CD4-positive, CD25-positive, alpha-beta regulatory T cell (primary cell): ENCODE measurements around the gene FAM118B. TPM values are rescaled to one million over a fixed set of nuclear protein-coding genes. Genes with fewer than 3 reads are reported as not detected.

Source experiments
- ATAC-seq, 2 donors: fragments of 150-1000 bp; cut with Tn5 transposase; one replicate each; pipeline ENCODE4 v1.10.0; 2021; ENCODE audit warnings: low read depth in 2 of 2, moderate number of reproducible peaks in 2 of 2, moderate library complexity in 1 of 2
- DNase-seq, 3 donors: peaks; one replicate each; pipeline versions ENCODE4 v3.0.0 to v3.0.0-alpha.2; 2012 to 2022; ENCODE audit warnings: mixed read lengths in 1 of 3
- H3K27ac ChIP-seq: one replicate; pipeline ENCODE4 v1.7.0; 2013; ENCODE audit warnings: mild to moderate bottlenecking, low read length; ENCODE audit not compliant: insufficient read depth, poor library complexity, severe bottlenecking
- H3K27me3 ChIP-seq: one replicate; pipeline ENCODE4 v1.7.0; 2013; ENCODE audit warnings: low read length; ENCODE audit not compliant: control insufficient read depth, insufficient read depth
- H3K36me3 ChIP-seq: one replicate; pipeline ENCODE4 v1.7.0; 2013; ENCODE audit warnings: mild to moderate bottlenecking, low read length, moderate library complexity; ENCODE audit not compliant: control insufficient read depth, insufficient read depth
- H3K4me1 ChIP-seq: 2 replicates; pipeline ENCODE4 v1.7.0; 2013; ENCODE audit warnings: mild to moderate bottlenecking, low read length; ENCODE audit not compliant: insufficient read depth, control insufficient read depth, poor library complexity, severe bottlenecking
- H3K4me3 ChIP-seq: one replicate; pipeline ENCODE4 v1.7.0; 2013; ENCODE audit warnings: low read depth, mild to moderate bottlenecking, low read length, moderate library complexity
- H3K9me3 ChIP-seq, 2 experiments: 1 replicate in 1 of 2; 2 replicates in 1 of 2; pipeline ENCODE4 v1.7.0; 2013; ENCODE audit warnings: low read length in 2 of 2, mild to moderate bottlenecking in 1 of 2, moderate library complexity in 1 of 2; ENCODE audit not compliant: control insufficient read depth in 2 of 2
- H3K27ac Mint-ChIP-seq, 3 donors: one replicate each; pipeline ENCODE4 v1.8.0; 2020 to 2022; ENCODE audit warnings: mild to moderate bottlenecking in 3 of 3, mixed read lengths in 3 of 3, moderate library complexity in 2 of 3
- H3K27me3 Mint-ChIP-seq: one replicate; pipeline ENCODE4 v1.8.0; 2022; ENCODE audit warnings: mild to moderate bottlenecking, mixed read lengths
- H3K36me3 Mint-ChIP-seq: one replicate; pipeline ENCODE4 v1.8.0; 2020; ENCODE audit warnings: mixed read lengths
- H3K4me1 Mint-ChIP-seq, 4 donors: one replicate each; pipeline ENCODE4 v1.8.0; 2020 to 2022; ENCODE audit warnings: mixed read lengths in 4 of 4, mild to moderate bottlenecking in 1 of 4
- H3K4me3 Mint-ChIP-seq, 4 donors: one replicate each; pipeline ENCODE4 v1.8.0; 2020 to 2022; ENCODE audit warnings: mild to moderate bottlenecking in 4 of 4, mixed read lengths in 4 of 4, moderate library complexity in 3 of 4
- H3K9me3 Mint-ChIP-seq, 7 donors: one replicate each; pipeline ENCODE4 v1.8.0; 2020 to 2022; ENCODE audit warnings: mixed read lengths in 7 of 7, mild to moderate bottlenecking in 3 of 7, moderate library complexity in 2 of 7
- polyA plus RNA-seq, 4 donors: library from polyadenylated mRNA; unstranded; fragments of 300-500 nt; fragmentation: Illumina TruSeq; gene quantifications; one replicate each; pipeline ENCODE4 v1.2.3, GENCODE V29; 2021
- total RNA-seq: library from RNA; stranded (reverse); gene quantifications from one replicate; pipeline ENCODE4 v1.2.3, GENCODE V29; 2022

Gene FAM118B
- total and polyA plus RNA-seq, 5 donors from 2014 or later, result 4.4 to 17.0 (median 16.7) TPM

DNA sequence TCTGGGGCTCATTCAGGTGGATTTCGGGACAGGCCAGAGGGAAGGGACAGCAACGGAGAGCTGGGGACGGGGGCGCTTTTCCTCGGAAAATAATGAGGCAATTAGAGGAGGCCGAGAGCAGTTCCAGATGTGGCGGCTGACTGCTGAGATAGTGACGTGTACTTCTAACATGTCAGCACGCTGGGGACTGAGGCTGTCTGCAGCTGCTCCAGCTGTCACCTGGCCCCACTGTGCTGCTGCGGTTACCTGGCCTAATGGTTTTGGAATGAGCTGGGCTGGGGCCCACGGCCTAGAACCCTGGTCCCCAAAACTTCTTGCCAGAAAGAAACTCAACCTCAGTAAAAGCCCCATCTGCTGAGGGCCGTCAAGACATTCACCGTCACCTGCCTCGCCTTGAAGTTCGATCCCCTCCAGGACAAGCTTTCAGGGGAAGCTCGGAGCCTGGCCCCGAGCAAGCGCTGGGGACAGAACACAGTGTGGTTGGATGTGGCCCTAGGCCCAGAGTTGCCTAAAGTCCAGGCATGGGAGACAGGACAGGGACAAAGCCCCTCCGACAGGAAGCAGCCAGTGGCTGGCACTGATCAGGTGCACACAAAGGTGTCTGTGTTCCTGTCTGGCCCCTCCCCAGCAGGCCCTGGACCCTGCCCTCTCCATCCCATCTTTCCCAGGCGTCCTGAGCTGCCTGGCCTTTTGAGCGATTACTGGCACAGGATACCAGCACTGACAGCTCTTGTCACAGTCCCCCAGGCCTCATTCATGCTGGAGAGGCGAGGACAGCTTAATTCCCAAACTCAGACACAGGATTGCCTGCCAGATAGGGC lies 22.3 kb upstream of the FAM118B start:
- H3K36me3 Mint-ChIP-seq, result peaks cover 22% of the 10 kb centered on the region

GRCh38 chr11:126190792-126191191 lies 20.8 kb upstream of the FAM118B start:
- H3K4me3 ChIP-seq, result no peak overlapping the region
- peaks cover 17% of the 10 kb centered on the region for H3K36me3 ChIP-seq
- H3K4me1 ChIP-seq, result no peaks in the 10 kb centered on the region
- H3K4me1 Mint-ChIP-seq, result peaks cover 0 to 7% (median 2%) of the 10 kb centered on the region in 4 donors
- H3K36me3 Mint-ChIP-seq, result peaks cover 24% of the 10 kb centered on the region
- H3K9me3 ChIP-seq, result no peaks in the 10 kb centered on the region
- no peak for ATAC-seq
- no peak for DNase-seq
- H3K27me3 Mint-ChIP-seq, result no peaks in the 10 kb centered on the region
- no peak overlapping the region for H3K27ac Mint-ChIP-seq
- no peaks in the 10 kb centered on the region for H3K27me3 ChIP-seq
- H3K9me3 Mint-ChIP-seq, result no peaks in the 10 kb centered on the region
- no peak overlapping the region for H3K4me3 Mint-ChIP-seq
- no peak overlapping the region for H3K27ac ChIP-seq

More for the DNA sequence above, 22.3 kb upstream of the FAM118B start:
- no peak overlapping the region for H3K4me3 Mint-ChIP-seq
- Histone ChIP-seq H3K27ac (no peak overlapping the region), H3K4me3 (no peak overlapping the region), H3K36me3 (peaks cover 16% of the 10 kb centered on the region), H3K4me1 (no peaks in the 10 kb centered on the region), H3K9me3 (no peaks in the 10 kb centered on the region), H3K27me3 (no peaks in the 10 kb centered on the region)
- peaks cover 0 to 7% (median 2%) of the 10 kb centered on the region in 4 donors for H3K4me1 Mint-ChIP-seq
- no peaks in the 10 kb centered on the region for H3K27me3 Mint-ChIP-seq
- DNase-seq, result no peak
- ATAC-seq, result no peak
- H3K9me3 Mint-ChIP-seq, result no peaks in the 10 kb centered on the region
- H3K27ac Mint-ChIP-seq, result peak overlapping the region in 1 of 3 donors; percentile 36

DNA sequence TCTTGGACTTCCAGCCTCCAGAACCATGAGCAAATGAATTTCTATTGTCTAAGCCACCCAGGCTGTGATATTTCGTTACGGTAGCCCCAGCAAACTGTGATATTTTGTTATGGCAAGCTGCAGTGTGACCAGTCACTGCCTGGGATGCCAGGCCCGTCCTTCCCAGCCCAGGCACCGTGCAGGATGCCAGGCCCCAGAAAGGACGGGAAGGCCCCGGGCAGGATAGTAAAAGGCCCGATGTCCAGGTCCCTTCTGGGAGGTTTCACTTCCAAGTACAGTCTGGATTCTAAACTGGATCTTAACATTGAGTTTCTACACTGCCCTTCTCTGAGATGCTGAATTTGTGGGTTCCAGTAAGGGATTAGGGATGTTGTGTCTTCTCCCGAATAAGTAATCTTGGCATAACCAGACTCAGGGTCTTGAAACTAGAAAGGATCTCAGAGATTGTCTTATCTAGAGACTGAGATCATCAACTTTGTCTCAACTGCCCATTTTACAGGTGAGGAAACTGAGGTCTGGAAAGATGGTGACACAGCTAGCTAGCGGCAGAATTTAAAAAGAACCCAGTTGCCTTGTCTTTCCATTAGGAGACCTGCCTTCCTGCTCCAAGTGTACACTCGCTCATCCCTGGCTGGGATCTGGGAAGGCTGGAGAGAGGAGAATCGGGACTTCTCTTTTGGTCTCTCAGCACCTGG lies 20.1 kb upstream of the FAM118B start:
- no peak overlapping the region for H3K4me3 ChIP-seq
- peaks cover 23% of the 10 kb centered on the region for H3K36me3 ChIP-seq
- Mint-ChIP-seq H3K36me3 (peaks cover 30% of the 10 kb centered on the region), H3K27ac (peak overlapping the region in 2 of 3 donors; percentile 41 to 91), H3K27me3 (no peaks in the 10 kb centered on the region), H3K4me3 (no peak overlapping the region), H3K9me3 (no peaks in the 10 kb centered on the region), H3K4me1 (peaks cover 0 to 7% (median 2%) of the 10 kb centered on the region in 4 donors)
- no peak for DNase-seq
- H3K27me3 ChIP-seq, result no peaks in the 10 kb centered on the region
- no peaks in the 10 kb centered on the region for H3K4me1 ChIP-seq
- no peaks in the 10 kb centered on the region for H3K9me3 ChIP-seq
- no peak overlapping the region for H3K27ac ChIP-seq
- ATAC-seq, result no peak

DNA sequence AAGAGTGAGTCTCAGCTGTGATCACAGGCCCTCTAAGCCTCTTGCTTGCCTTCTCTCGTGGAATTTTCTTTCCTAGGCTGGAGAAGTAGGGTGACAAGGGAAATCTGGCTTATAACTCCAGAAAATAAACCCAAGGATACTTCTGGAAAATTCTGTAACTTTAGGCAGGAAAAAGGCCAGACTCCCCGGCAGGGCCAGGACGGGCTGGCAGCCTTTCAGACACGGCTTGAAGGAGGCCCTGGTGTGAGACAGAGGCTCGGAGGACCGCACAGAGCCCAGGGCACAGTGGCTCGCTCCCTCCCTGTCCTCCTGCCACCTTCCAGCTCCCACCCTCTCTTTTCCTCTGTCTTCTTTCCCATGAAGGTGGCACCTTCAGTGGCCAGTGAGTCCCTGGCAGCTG lies 19.2 kb upstream of the FAM118B start:
- H3K4me1 Mint-ChIP-seq, result peaks cover 0 to 7% (median 1%) of the 10 kb centered on the region in 4 donors
- peaks cover 31% of the 10 kb centered on the region for H3K36me3 ChIP-seq
- peaks cover 33% of the 10 kb centered on the region for H3K36me3 Mint-ChIP-seq
- H3K9me3 Mint-ChIP-seq, result peaks cover 0 to 4% (median 0%) of the 10 kb centered on the region in 7 donors
- no peaks in the 10 kb centered on the region for H3K27me3 ChIP-seq
- no peaks in the 10 kb centered on the region for H3K9me3 ChIP-seq
- no peak overlapping the region for H3K27ac ChIP-seq
- H3K4me3 Mint-ChIP-seq, result no peak overlapping the region
- no peaks in the 10 kb centered on the region for H3K4me1 ChIP-seq
- ATAC-seq, result no peak
- no peaks in the 10 kb centered on the region for H3K27me3 Mint-ChIP-seq
- peak overlapping the region in 1 of 3 donors; percentile 41 for H3K27ac Mint-ChIP-seq
- DNase-seq, result no peak
- H3K4me3 ChIP-seq, result no peak overlapping the region

DNA sequence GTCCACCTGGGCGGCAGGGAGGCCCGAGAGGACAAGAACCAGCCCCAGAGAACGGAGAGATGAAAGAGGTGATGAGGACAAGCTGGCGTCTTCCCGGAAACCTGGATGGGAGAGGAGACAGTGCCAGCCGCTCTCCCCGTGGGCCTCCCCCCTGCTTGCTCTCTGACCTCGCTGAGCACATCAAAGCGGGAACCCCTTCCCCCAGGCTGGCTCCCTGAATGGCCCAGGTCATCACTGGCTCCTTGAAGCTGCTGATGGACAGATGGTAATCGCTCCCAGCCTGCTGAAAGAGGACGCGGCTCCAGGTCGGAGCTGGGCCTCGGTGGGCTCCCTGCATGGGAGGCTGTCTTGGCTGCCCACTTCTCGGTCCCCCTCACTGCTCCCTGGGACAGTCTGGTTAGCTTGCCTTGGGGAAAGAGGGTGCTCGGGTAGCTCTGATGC lies 18.5 kb upstream of the FAM118B start:
- ATAC-seq, result no peak
- Histone ChIP-seq H3K36me3 (peaks cover 38% of the 10 kb centered on the region), H3K4me1 (no peaks in the 10 kb centered on the region), H3K27ac (no peak overlapping the region), H3K27me3 (no peaks in the 10 kb centered on the region), H3K9me3 (peaks cover 0 to 2% of the 10 kb centered on the region in 2 experiments), H3K4me3 (no peak overlapping the region)
- H3K27me3 Mint-ChIP-seq, result no peaks in the 10 kb centered on the region
- peaks cover 40% of the 10 kb centered on the region for H3K36me3 Mint-ChIP-seq
- H3K9me3 Mint-ChIP-seq, result peaks cover 0 to 7% (median 0%) of the 10 kb centered on the region in 7 donors
- no peak overlapping the region for H3K4me3 Mint-ChIP-seq
- peaks cover 0 to 9% (median 1%) of the 10 kb centered on the region in 4 donors for H3K4me1 Mint-ChIP-seq
- H3K27ac Mint-ChIP-seq, result no peak overlapping the region
- DNase-seq, result no peak

DNA sequence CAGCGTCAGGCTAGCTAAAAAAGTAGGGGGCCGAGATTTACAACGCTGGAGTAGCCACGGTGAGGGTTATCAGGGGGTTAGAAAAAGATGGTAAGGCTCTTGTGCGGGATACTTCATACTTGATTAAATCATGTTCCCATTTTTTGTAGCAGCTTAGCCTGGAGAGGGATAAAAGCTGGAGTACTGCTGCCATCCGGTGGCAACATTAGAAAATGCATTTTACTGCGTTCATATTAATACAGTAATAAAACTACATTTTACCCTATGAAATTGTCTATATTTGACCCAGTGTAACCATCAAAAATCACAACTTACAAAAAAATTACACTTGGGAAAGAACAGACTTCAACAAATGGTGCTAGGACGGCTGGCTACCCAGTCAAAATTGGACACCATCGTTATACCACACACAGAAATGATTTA lies 17.4 kb upstream of the FAM118B start:
- H3K4me1 ChIP-seq, result no peaks in the 10 kb centered on the region
- no peak overlapping the region for H3K4me3 ChIP-seq
- H3K9me3 ChIP-seq, result peaks cover 0 to 2% of the 10 kb centered on the region in 2 experiments
- ATAC-seq (no peak), DNase-seq (peak in 2 of 3 donors; percentile 19 to 47)
- Mint-ChIP-seq H3K36me3 (peaks cover 41% of the 10 kb centered on the region), H3K27ac (no peak overlapping the region), H3K9me3 (peaks cover 0 to 7% (median 0%) of the 10 kb centered on the region in 7 donors), H3K4me3 (no peak overlapping the region), H3K4me1 (peaks cover 0 to 7% (median 1%) of the 10 kb centered on the region in 4 donors), H3K27me3 (no peaks in the 10 kb centered on the region)
- H3K27ac ChIP-seq, result no peak overlapping the region
- H3K36me3 ChIP-seq, result peaks cover 48% of the 10 kb centered on the region
- no peaks in the 10 kb centered on the region for H3K27me3 ChIP-seq

DNA sequence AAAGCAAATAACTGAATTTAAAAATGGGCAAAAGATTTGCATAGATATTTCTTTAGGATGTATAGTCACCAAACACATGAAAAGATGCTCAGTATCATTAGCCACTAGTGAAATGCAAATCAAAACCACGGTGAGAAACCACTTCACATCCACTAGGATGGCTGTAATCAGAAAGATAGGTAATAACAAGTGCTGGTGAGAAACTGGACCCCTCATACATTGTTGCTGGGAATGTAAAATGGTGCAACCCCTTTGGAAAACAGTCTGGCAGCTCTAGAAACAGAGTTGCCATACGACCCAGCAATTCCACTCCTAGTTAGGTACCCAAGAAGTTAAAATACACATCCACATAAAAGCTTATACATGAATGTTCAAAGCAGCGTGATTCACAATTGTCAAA lies 16.5 kb upstream of the FAM118B start:
- Mint-ChIP-seq H3K4me1 (peaks cover 0 to 7% (median 1%) of the 10 kb centered on the region in 4 donors), H3K27ac (no peak overlapping the region), H3K4me3 (no peak overlapping the region), H3K27me3 (no peaks in the 10 kb centered on the region), H3K36me3 (peaks cover 45% of the 10 kb centered on the region), H3K9me3 (peaks cover 0 to 7% (median 0%) of the 10 kb centered on the region in 7 donors)
- DNase-seq (no peak), ATAC-seq (no peak)
- Histone ChIP-seq H3K9me3 (peaks cover 0 to 2% of the 10 kb centered on the region in 2 experiments), H3K27me3 (no peaks in the 10 kb centered on the region), H3K4me3 (no peak overlapping the region), H3K36me3 (peaks cover 57% of the 10 kb centered on the region), H3K27ac (no peak overlapping the region), H3K4me1 (no peaks in the 10 kb centered on the region)
